ENCODE data around the gene CA11. TPM values are rescaled to one million over a fixed set of nuclear protein-coding genes. Genes with fewer than 3 reads are reported as not detected.
A peak's percentile ranks its signal among the peaks of the same experiment; 100 is the strongest.

CA11 gene
- total RNA-seq, 2 experiments from 2014 or later: 11.9 to 14.1 TPM

DNA sequence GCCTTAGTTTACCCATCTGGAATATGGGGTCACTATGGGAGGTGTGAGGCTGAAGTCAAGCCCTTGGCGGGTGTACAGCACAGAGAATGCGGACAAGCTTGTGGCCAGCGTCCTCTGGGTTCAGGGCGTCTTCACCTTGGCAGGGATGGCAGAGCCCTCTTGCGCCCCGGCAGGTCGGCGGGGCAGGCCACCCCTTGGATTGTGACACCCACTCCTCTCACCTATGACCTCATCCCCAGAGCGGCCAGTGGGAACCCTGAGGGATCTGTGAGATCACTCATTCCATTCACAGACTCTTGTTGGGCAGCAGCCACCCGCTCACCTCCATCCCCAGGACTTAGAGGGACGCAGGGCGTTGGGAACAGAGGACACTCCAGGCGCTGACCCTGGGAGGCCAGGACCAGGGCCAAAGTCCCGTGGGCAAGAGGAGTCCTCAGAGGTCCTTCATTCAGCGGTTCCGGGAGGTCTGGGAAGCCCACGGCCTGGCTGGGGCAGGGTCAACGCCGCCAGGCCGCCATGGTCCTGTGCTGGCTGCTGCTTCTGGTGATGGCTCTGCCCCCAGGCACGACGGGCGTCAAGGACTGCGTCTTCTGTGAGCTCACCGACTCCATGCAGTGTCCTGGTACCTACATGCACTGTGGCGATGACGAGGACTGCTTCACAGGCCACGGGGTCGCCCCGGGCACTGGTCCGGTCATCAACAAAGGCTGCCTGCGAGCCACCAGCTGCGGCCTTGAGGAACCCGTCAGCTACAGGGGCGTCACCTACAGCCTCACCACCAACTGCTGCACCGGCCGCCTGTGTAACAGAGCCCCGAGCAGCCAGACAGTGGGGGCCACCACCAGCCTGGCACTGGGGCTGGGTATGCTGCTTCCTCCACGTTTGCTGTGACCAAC is 39.3 kb downstream of the CA11 start, which contains the start of gene SPACA4:
TSS of gene SPACA4 (plus strand) at position 280 of the 896 bp plus-strand sequence. CDS start at position 517, 237 bp downstream.
- no peak within 1 kb of the TSS for H3K4me3 Mint-ChIP-seq
- DNase-seq: no peak
- peaks cover 2% of the 10 kb centered on the region for H3K36me3 Mint-ChIP-seq
- no peak within 1 kb of the TSS for H3K27ac Mint-ChIP-seq
- H3K9me3 Mint-ChIP-seq: no peaks in the 10 kb centered on the region
- no peaks in the 10 kb centered on the region for H3K4me1 Mint-ChIP-seq
- H3K27me3 Mint-ChIP-seq: no peaks in the 10 kb centered on the region

DNA sequence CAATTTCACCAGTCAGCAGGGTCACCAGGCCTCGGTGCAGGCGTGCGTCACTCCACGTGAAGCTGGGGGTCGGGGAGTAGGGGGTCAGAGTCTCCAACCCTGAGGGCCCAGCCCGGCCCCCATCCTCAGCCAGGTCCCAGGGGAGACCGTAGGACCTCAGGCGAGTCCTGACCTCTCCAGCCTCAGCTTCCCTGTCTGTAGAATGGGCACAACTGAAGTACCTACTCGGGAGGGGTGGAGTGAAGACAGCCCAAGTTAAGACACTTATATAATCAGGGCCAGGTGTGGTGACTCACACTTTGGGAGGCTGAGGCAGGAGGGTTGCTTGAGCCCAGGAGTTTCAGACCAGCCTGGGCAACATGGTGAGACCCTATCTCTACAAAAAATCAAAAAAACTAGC is 42.1 kb downstream of the CA11 start:
- Mint-ChIP-seq H3K9me3 (no peaks in the 10 kb centered on the region), H3K4me1 (no peaks in the 10 kb centered on the region), H3K27ac (no peak overlapping the region), H3K36me3 (peaks cover 1% of the 10 kb centered on the region), H3K4me3 (no peak overlapping the region), H3K27me3 (no peaks in the 10 kb centered on the region)
- DNase-seq: no peak

DNA sequence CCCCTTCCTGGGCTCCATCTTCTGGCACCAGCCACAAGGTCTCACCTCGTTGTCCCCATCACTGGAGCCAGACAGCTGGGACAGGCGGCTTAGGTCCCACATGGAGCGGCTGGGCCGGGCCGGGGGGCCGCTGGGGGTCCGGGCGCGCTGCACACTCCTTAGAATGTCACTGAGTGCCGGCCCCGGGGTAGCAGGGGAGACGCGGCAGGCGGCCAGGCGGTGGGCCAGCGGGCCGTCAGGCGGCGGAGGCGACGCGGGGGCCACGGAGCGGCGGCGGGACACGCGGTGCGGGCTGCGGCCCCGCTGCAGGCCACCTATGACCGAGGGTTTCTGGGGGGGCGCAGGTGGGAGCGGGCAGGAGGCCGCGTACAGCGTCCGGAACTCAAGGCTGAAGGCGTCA is 42.5 kb downstream of the CA11 start:
- no peak for DNase-seq
- no peaks in the 10 kb centered on the region for H3K27me3 Mint-ChIP-seq
- H3K4me1 Mint-ChIP-seq: no peaks in the 10 kb centered on the region
- no peaks in the 10 kb centered on the region for H3K36me3 Mint-ChIP-seq
- H3K9me3 Mint-ChIP-seq: no peaks in the 10 kb centered on the region
- H3K4me3 Mint-ChIP-seq: no peak overlapping the region
- no peak overlapping the region for H3K27ac Mint-ChIP-seq

- Mint-ChIP-seq H3K36me3 (no peaks in the 10 kb centered on the region), H3K4me1 (no peaks in the 10 kb centered on the region), H3K27ac (no peak overlapping the region), H3K4me3 (no peak overlapping the region), H3K27me3 (no peaks in the 10 kb centered on the region), H3K9me3 (no peaks in the 10 kb centered on the region)
- DNase-seq: no peak
Observed at GRCh38 chr19:48603001-48603400, 43.0 kb downstream of the CA11 start.

DNA sequence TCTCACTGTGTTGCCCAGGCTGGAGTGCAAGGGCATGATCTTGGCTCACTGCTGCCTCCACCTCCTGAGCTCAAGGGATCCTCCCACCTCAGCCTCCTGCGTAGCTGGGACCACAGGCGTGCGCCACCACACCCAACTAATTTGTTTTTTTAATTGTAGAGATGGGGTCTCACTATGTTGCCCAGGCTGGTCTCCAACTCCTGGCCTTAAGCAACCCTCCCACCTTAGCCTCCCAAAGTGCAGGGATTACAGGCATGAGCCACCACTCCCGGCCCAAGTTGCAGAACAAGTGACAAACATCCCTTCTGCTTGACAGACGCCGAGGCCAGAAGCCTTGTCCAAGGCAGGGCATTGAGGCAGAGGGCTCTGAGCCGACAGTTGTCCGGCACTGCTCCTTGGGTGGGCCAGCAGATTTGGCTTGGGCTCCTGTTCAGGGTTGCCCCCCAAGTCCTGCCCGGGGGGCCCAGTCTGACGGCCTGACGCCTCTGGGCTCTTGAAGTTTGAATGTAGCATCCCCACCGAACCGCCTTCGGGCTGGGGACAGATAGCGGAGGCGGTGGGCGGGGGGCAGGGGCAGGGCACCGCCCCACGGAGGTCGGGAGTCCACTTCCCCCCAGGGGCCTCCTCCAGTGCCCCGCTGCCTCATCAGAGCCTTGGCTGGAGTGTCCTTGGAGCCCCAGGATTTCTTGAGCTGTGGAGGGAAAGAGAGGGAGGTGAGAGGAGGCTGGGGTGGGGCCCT is 45.1 kb downstream of the CA11 start:
- H3K9me3 Mint-ChIP-seq: no peaks in the 10 kb centered on the region
- no peaks in the 10 kb centered on the region for H3K4me1 Mint-ChIP-seq

DNA sequence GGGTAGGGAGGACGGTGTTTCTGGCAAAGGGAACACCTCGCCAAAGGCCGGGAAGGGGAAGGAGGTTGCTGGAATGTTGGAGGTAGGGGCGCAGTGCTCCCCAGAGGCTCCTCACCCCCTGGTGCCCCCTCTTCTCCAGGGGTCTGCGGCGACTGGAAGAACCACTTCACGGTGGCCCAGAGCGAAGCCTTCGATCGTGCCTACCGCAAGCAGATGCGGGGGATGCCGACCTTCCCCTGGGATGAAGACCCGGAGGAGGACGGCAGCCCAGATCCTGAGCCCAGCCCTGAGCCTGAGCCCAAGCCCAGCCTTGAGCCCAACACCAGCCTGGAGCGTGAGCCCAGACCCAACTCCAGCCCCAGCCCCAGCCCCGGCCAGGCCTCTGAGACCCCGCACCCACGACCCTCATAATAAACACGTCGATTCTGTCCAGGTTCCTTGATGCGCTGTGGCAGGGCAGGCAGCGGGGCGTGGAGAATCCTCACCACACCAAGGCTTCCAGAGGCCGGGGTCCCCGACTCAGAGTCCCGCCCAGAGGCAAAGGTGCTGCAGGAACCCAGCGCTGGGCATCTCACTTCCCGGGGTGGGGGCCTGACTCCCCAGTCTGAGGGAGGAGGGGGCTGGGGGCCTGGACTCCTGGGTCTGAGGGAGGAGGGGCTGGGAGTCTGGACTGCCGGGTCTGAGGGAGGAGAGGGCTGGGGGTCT is 46.8 kb downstream of the CA11 start:
- DNase-seq: no peak
- Mint-ChIP-seq H3K9me3 (no peaks in the 10 kb centered on the region), H3K27me3 (no peaks in the 10 kb centered on the region), H3K4me1 (no peaks in the 10 kb centered on the region), H3K4me3 (no peak overlapping the region), H3K36me3 (no peaks in the 10 kb centered on the region), H3K27ac (no peak overlapping the region)

More for the DNA sequence above, 45.1 kb downstream of the CA11 start:
- Mint-ChIP-seq H3K27me3 (no peaks in the 10 kb centered on the region), H3K4me3 (no peak overlapping the region), H3K27ac (no peak overlapping the region), H3K36me3 (no peaks in the 10 kb centered on the region)
- DNase-seq: no peak

GRCh38 chr19:48596679-48597465 is 49.1 kb downstream of the CA11 start:
- H3K4me3 Mint-ChIP-seq: peak overlapping the region; percentile 66
- H3K4me1 Mint-ChIP-seq: no peaks in the 10 kb centered on the region
- peak overlapping the region; percentile 65 for H3K27ac Mint-ChIP-seq
- H3K27me3 Mint-ChIP-seq: no peaks in the 10 kb centered on the region
- H3K36me3 Mint-ChIP-seq: no peaks in the 10 kb centered on the region
- no peak for DNase-seq
- H3K9me3 Mint-ChIP-seq: no peaks in the 10 kb centered on the region

DNA sequence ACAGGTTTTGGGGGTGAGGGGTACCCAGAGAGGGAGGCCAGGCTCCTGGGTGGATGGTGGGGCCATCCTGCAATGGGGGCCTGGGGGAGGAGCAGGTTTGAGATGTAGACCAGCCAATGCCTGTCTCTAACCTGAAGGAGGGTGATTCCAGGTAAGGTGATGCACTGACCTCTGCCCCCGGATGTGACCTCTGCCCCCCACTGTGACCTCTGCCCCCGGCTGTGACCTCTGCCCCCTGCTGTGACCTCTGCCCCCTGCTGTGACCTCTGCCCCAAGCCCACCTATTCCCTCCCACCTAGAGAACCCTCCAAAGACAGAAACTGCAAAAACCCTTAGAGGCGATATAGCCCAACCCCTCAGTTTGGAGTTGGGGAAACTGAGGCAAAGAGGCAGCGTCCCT is 49.8 kb downstream of the CA11 start:
- H3K27me3 Mint-ChIP-seq: no peaks in the 10 kb centered on the region
- DNase-seq: no peak
- H3K36me3 Mint-ChIP-seq: no peaks in the 10 kb centered on the region
- H3K4me3 Mint-ChIP-seq: peak overlapping the region; percentile 66
- no peaks in the 10 kb centered on the region for H3K9me3 Mint-ChIP-seq
- H3K27ac Mint-ChIP-seq: no peak overlapping the region
- H3K4me1 Mint-ChIP-seq: no peaks in the 10 kb centered on the region

DNA sequence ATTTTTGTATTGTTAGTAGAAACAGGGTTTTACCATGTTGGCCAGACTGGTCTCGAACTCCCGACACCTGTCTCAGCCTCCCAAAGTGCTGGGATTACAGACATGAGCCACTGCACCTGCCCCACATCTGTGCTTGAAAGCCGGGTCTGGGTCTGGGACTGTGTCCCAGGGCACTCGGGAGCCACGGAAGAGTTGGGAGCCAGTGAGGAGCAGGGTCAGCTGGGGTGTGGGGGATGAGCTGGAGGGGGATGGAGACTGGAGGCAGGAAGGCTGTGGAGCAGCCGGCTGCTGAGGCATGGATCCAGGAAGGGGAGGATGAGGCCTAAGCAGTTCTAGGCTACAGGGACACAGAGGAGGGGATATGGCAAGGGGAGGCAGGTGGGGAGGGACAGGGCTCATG is 50.2 kb downstream of the CA11 start:
- H3K4me3 Mint-ChIP-seq: peak overlapping the region; percentile 25
- no peak for DNase-seq
- no peaks in the 10 kb centered on the region for H3K36me3 Mint-ChIP-seq
- H3K9me3 Mint-ChIP-seq: no peaks in the 10 kb centered on the region
- no peak overlapping the region for H3K27ac Mint-ChIP-seq
- no peaks in the 10 kb centered on the region for H3K4me1 Mint-ChIP-seq
- H3K27me3 Mint-ChIP-seq: no peaks in the 10 kb centered on the region

GRCh38 chr19:48595171-48595570 is 50.8 kb downstream of the CA11 start:
- Mint-ChIP-seq H3K4me3 (no peak overlapping the region), H3K4me1 (no peaks in the 10 kb centered on the region), H3K36me3 (no peaks in the 10 kb centered on the region), H3K9me3 (no peaks in the 10 kb centered on the region), H3K27me3 (no peaks in the 10 kb centered on the region), H3K27ac (no peak overlapping the region)
- DNase-seq: no peak

DNA sequence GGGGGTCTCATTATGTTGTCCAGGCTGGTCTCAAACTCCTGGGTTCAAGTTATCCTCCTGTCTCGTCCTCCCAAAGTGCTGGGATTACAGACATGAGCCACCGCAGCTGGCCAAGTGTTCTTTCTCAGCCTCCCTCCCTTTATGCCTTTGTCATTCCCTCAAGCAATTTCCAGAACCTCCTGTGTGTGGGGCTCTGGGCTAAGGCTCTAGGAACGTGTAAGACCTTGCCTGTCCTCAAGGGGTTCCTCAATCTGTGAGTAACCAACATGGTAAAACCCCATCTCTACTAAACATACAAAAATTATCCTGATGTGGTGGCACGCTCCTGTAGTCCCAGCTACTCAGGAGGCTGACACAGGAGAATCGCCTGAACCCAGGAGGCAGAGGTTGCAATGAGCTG is 55.0 kb downstream of the CA11 start:
- Mint-ChIP-seq H3K4me3 (no peak overlapping the region), H3K27me3 (peaks cover 6% of the 10 kb centered on the region), H3K27ac (no peak overlapping the region), H3K36me3 (no peaks in the 10 kb centered on the region), H3K4me1 (peaks cover 8% of the 10 kb centered on the region), H3K9me3 (no peaks in the 10 kb centered on the region)
- DNase-seq: no peak

DNA sequence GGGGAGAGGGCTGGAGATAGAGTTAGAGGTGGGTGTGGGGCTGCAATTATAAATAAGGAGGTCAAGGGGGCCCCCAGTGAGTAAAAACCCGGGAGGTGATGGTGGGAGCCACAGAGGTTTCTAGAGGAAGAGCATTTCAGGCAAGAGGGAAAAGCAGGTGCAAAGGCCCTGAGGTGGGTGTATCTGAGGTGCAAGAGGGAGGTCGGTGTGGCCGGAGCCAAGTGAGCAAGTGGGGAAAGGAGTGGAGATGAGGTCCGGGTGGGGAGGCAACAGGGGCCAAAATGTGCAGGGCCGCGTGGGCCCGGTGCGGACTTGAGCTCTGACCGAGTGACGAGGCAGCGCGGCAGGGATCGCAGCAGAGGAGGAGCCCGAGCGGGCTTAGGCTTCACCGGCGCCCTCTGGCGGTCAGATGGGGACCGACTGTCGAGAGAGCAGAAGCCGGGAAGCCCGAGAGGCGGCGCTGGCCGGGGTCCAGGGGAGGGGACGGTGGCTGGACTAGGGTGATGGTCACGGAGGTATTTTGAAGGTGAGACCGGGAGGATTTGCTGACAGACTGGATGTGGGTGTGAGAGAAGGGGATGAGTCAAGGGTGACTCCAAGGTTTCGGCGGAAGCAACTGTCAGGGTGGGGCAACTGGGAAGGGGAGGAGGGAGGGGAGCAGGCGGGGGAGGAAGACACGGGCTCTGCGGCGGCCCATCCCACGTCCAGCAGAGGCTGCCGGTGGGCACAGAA is 57.2 kb downstream of the CA11 start:
- Mint-ChIP-seq H3K36me3 (no peaks in the 10 kb centered on the region), H3K4me3 (peak overlapping the region; percentile 7), H3K27me3 (peaks cover 12% of the 10 kb centered on the region), H3K4me1 (peaks cover 13% of the 10 kb centered on the region), H3K9me3 (no peaks in the 10 kb centered on the region), H3K27ac (no peak overlapping the region)
- peak; percentile 85 for DNase-seq
